GM04504 (cell line): Measurements from ENCODE around the gene LRRC43.

Experiments
- DNase-seq: peaks from one replicate; pipeline ENCODE4 v3.0.0-alpha.2; 2012; ENCODE audit warnings: low read depth

LRRC43 gene, protein sequence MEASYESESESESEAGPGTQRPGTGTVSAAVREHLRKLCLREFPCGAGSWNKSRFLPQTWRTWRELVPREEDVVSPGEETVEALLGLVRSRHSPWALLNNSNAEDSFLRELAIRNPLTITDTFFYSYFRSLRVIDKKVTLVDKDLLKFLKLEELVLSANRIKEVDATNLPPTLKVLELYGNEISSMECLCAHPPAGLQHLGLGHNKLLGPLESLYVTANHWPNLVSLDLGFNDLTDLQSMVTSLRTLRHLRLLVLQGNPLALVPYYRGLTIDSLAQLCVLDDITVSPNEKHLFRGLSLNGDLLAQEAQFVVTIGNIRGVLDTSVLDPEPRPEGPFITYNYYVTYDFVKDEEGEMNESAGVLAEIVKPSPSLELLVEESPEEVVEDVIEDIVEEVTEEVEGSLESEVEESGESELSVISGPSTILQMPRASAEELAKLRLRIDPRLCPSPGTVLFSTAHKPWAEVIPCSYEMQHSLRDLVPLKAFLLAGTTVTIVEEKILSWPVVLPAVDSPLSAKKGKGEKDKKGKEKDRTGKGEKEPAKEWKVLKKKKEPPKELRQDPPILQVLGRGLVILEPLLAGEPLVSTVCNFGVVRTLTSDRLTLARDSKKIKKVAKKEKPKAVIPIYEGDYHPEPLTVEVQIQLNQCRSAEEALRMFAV

DNA sequence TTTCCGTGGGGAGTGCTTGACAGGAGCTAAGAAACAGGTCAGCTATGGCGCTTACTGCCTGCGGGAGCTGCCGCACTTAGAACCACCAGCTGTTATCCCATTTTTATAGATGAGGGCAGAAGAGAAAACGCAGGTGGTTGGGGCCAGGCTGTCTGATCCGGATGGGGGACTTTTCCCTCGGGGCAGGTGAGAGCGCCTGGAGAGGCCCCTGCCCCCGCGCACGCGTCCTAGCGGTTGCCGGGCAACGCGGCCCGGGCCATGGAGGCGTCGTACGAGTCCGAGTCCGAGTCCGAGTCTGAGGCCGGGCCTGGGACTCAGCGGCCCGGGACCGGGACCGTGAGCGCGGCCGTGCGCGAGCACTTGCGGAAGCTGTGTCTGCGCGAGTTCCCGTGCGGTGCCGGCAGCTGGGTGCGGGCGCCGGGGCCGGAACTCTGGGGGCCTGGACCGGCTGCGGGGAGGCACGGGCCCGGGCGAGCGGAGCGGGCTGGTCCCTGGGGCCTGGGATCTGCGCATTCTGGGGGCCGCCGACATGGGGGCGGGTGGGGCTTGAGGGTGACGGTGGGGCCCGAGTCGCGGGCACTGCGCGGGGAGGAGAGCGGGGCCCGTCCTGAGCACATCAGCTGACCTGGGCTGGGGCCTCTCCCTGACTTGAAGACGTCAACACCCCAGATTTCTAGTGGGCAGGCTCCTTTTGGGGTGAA is at the start of gene LRRC43:
TSS of gene LRRC43 (plus strand) at position 237 of the 701 bp plus-strand sequence. CDS start at position 259, 22 bp downstream.
- no peak for DNase-seq

DNA sequence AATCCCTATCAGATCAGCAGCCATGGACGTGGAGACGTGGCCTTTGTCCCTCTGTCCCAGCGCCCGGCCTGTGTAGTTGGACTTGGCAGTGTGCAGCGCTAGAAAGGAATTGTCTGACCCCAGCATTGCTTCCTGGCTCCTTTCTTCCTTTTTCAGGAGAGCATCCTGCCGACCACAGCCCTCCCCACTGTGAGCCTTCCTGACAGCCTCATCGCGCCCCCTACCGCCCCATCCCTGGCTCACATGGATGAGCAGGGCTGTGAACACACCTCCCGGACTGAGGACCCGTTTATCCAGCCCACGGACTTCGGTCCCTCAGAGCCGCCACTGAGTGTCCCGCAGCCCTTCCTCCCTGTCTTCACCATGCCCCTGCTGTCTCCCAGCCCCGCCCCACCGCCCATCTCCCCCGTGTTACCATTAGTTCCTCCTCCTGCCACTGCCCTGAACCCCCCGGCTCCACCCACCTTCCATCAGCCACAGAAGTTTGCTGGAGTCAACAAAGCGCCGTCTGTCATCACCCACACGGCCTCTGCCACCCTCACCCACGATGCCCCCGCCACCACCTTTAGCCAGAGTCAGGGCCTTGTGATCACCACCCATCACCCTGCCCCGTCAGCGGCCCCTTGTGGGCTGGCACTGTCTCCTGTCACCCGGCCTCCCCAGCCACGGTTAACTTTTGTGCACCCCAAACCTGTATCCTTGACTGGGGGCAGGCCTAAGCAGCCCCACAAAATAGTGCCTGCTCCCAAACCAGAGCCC is 49.6 kb upstream of the LRRC43 start:
- no peak for DNase-seq

DNA sequence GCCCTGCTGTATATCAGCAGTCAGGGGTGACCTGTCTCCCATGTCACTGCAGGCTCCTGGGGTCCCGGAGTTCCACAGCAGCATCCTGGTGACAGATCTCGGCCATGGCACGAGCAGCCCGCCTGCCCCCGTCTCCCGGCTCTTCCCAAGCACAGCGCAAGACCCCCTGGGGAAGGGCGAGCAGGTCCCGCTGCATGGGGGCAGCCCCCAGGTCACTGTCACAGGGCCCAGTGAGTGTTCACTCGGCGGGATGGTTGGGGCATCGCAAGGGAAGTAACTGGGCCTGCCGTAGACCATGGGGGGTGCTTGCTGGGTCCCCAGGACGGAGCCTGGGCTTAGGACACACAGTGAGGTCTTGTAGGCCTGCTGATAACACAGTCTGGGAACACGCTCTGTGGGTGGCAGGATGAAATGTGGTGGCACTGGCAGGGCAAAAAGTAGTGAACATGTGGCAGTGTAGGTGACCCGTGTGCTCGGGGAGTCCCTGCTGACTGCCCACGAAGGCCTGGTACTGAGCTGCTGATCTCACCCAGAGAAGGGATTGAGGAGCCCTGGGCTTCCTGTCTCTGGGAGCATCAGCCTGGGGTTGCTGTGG is 47.4 kb upstream of the LRRC43 start:
- no peak for DNase-seq

DNA sequence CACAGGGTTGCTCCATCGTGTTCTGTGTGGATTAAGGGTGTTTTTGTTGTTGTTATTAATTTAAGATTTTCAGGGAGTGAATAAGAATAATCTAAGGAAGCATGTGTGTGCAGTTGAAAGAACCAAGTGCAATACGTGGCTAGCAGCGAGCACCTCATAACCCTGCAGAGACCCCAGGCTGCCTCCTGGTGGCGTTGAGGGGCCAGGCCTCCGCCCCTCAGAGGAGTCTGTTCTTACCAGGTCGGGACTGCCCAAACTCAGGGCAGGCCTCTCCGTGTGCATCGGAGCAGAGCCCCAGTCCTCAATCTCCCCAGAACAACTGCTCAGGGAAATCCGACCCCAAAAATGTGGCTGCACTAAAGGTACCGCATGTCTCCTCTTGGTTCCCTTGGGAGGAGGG is 45.7 kb upstream of the LRRC43 start:
- no peak for DNase-seq

DNA sequence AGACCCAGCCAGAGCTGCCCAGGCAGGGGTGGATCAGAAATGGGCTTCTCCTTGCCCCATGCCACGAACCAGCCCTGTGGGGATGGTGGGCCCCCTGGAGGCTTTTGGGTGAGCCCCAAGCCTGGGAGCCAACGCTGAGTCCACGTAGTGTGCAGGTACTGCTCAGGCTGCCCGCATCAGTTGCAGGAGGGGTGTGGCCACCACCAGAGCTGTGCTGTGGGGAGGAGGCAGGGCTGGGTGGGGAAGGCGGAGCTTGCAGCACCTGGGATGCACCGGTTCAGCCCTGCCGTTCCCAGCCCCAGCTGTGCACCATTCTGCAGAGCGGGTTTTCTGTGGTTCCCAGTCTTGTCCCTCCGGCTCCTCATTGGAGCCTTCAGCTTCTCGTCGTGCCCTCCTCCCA is 45.2 kb upstream of the LRRC43 start:
- no peak for DNase-seq

DNA sequence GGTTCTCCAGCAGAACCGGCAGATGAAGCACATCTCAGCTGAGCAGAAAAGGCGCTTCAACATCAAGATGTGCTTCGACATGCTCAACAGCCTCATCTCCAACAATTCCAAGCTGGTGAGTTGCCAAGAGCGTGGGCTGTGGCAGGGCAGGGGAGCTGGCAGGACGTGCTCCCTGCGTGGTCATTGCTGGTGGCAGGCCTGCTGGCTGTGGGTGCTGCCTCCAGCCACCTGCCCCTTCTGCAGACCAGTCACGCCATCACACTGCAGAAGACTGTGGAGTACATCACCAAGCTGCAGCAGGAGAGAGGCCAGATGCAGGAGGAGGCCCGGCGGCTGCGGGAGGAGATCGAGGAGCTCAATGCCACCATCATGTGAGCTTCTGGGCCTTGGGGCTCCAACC is 44.7 kb upstream of the LRRC43 start:
- no peak for DNase-seq

DNA sequence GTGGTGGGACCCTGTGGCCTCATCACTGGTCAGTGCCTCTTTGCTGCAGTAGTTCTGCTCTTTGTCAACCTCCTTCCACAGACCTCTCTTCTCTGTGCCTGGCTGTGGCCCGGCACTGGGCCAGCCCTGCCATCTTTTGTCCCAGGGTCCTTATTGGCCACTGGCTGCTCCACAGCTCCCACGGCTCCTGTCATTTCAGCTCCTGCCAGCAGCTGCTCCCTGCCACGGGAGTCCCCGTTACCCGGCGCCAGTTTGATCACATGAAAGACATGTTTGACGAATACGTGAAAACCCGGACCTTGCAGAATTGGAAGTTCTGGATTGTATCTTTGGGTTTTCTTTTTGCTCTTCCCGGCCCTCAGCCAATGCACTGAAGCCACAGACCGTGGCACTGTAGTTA is 44.3 kb upstream of the LRRC43 start:
- DNase-seq, result no peak

DNA sequence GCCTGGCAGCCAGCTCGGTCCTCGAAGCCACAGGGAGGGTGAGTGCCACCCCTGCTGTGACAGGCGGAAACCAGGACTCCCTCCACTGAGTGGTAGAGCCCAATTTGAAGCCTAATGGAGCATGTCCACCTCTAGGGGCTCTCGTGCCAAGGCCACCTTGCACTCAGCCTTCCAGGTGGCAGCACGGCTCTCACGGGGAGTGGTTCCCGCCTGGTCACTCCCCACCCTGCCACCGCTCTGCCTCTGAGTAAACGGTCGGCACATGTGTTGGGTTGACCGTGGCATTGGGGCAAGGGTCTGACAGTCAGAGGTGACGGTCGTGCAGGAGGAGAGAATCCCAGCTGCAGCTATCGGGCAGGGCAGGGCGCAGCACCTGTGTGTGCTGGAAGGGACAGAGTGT is 43.7 kb upstream of the LRRC43 start:
- no peak for DNase-seq

DNA sequence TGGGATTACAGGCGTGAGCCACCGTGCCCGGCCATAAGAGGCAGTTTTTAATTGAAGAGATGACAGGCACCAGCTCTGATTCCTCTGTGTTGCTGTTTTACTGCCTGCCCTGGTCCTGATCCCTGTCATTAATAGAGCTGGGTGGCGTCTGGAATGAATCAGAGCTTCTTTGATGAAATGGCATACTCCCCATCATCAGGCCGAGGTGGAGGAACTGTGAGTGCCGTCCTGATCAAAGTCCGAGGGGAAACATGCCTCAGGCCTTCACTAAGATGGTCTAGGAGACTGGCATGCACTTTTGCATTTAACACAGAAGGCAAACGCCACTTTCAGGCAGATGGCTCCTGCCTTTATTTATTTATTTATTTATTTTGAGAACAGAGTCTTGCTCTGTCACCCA is 43.0 kb upstream of the LRRC43 start:
- DNase-seq, result no peak

DNA sequence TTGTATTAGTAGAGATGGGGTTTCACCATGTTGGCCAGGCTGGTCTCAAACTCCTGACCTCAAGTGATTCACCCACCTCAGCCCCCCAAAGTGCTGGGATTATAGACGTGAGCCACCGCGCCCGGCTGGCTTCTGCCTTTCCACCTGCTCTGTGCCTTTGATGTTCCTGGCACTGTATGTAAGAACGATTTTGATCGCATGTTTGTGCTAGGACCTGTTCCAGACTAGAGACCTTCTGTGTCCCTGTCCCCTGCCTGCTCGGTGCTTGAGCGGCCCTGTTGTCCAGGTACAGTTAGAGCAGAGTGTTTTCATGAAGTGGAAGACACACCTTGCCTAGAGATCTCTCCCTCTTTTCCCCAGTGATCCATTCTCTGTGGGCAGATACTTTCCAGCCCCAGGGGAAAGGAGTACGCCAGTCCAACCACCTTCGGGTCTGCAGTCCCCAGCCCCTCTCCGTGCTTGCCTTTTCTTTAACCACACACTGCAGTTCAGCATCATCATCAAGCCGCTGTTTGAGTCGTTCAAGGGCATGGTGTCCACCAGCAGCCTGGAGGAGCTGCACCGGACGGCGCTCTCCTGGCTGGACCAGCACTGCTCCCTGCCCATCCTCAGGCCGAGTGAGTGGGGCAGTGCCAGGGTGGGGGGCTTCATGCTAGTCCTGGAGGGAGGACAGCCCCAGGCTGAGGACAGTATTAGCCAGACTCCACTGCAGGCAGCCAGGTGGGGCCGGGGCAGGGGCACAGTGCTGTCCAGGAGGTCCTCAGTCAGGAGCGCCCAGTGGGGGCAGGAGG is 42.3 kb upstream of the LRRC43 start:
- DNase-seq, result no peak

DNA sequence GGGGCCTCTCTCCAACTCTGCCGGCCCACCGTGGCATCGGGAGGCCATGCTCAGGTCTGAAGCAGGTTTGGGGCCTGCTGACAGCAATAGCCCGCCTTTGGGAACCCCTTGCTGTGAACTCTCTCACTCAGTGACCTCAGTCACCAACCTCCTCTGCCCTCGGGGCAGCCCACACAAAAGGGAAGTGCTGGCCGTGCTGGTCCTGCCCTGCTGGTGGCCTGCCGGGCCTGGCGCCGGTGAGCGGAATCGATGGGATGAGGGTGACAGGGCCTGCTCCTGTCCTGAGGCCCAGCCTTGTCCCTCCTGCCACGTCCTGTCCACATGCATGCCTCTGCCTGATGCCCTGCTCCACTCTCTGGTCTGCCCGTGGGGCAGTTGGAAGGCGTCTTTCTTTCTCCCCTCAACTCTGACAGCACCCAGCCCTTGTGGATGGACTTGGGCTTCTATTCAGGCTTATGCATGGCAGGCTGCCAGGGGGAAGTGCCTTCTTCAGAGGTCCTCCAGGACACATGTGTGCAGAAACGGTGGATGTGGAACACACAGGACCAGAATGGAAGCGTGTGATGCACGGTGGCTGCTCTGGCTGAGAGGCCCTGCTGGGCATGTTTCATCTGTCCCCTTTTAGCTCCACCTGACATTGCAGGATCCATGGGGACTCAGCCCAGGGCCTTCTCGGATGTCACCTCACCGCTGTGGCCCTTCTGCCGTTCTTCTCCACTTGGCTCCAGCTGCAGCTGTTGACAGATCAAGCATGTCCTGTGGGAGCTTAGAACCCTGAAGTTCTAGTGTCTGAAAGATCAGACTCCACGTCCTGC is 40.8 kb upstream of the LRRC43 start:
- DNase-seq, result no peak

DNA sequence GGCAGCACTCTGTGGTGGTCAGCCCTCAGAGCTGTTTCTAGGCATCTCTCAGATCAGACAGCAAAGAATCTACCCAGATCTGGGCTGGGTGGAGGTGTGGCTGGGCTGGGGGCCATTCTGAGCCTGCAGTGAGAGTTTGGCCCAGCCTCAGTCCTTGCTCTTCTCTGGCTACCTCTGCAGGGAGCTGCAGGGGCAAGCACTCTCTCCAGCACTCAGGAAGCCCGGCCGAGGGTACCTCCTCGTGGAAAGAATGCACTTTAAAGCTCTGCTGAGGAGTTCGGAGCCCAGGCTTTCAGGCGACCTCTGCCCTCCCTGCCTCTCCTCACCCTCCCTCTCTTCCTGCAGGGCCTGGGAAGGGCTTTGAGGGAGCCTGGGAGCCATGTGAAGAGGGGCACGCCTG is 40.1 kb upstream of the LRRC43 start:
- no peak for DNase-seq

DNA sequence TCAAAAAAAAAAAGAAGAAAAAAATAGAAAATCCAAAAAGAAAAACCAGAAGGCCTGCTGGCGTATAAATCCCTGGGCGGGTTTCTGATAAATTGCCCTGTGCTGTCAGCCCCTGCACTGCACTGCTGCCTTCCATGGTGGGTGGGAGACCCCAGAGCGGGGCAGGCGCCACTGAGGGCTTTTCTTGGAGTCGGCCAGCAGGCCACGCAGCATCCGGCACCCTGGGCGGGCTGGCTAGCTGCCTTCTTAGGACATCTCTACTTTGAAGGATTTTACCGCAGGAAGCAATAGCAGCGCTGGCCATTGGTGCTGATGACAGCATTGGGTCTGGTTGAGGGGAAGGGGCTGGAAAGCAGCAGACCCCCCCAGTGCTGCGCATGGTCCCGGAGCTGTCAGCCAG is 38.0 kb upstream of the LRRC43 start:
- DNase-seq, result no peak

DNA sequence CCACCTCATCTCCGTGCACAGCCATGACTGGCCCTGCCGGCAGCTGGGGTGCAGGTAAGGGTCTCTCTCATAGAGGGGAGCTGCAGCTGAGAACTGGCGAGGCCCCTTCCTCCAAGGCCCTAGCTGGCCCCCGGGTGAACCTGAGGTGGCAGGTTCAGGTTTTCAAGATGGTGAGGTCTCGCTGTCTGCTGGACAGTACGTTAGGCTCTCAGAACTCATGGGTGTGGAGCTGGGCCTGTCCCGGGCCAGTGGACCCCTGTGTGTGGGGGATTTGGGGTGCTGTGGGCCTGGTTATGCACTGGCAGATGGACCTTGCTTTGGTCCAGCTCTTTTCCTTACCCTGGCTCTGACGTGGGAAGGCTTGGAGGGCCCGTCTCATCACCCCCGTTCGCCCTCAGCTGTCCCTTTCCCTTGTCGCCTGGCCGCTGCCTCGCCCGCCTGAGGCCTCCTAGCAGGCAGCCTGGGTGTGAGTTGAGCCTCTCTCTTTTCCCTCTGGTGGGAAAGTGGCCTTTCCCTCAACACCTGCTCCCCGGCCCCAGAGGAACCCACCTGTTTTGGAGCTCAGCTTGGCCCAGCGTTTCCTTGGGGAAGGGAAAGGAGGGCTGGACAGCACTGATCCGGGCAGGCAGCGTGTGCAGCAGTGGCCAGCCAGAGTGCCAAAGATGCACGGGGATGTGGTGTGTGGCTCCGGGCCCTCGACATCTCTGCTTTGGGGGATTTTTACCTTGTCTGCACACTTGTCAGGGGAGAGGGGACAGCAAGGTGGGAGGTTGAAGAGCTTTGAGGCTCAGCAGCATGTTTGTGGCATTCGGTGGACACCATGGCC is 37.2 kb upstream of the LRRC43 start:
- no peak for DNase-seq

DNA sequence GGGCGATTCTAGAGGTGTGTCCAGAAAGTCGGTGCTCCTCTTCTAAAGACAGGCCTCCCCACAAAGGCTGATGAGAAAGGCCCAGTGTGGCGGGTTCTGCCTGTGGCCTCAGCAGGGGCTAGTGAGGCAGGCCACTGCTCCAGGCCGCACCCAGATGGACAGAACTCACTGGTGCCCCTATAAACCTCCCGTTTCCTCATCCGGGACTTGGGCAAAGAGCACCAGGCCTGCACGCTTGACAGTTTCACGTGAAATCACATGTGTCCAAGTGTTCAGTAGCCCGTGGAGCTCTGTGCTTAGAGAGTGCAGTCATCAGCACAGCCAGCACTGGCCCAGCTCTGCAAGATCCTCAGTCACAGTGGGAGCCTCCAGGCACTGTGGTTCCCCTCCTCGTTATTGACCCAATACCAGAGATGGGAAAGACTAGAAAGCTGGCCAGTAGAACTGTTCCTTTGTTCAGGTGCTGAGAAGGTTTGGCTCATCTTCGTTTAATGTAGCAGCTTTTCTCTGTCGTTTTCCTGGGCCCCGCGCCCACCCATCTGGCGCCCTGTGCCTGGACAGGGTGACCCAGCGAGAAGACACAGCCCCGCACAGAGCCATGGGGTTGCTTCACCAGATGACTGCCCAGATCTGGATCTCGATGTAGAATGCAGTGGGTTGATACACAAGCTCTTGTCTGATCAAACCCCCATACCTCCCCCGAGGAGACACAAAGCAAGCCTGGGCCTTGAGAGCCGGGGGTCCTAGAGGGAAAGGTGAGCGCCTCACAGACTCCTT is 35.2 kb upstream of the LRRC43 start:
- DNase-seq, result no peak

DNA sequence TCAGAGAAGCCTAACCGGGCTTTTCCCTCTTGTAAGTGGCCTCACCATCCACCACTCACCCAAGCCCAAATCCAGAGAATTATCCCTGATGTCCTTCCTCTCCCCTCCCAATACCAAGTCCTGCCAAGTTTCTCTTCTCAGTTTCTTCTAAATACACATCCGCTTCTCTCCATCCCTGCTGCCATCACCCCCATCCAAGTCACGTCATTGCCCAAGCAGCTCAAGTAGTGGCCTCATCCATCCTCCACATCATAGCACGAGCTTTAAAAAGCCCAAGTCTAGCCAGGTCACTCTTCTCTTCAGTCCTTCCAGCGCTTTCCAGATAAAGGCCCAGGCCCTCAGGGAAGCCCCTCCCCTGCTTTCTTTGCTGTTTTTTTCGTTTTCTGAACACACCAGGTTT is 34.3 kb upstream of the LRRC43 start:
- no peak for DNase-seq

DNA sequence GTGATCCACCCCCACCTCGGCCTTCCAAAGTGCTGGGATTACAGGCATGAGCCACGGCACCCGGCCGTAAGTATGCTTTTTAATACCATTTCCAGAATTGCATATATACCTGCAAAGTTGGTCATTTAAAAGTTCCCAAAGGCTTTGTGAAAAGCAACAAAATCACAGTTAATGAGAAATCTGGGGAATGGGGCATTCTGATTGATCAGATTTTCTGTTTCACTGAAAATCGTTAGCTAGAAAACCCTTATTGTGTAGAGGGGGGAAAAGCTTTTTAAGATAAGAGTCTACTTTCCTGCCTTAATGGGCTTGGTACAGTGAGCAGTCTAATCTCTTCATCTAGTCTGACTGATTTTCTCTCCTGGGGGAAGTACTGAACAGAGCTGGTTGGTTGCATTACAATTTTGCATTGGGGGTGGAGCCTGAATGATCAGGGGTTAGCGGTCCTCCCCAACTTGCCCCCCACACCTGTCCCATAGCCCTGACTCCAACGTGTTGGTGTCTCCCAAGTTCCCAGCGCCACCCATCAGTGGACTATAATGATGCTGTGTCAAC is 32.7 kb upstream of the LRRC43 start:
- no peak for DNase-seq

DNA sequence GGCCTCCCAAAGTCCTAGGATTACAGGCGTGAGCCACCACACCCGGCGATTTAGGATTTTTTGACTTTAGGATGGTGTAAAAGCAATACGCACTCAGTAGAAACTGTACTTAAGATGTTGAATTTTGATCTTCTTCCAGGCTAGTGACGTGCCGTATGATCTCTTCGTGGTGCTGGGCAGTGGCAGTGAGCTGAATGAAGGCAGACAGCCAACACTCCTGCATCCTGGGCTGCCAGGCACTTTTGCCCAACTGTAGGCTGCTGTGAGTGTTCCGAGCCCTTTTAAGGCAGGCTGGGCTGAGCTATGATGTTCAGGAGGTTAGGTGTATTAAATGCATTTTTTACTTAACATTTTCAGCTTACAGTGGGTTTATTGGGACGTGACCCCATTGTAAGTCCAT is 30.2 kb upstream of the LRRC43 start:
- DNase-seq, result no peak
